Left renal cortex interstitium (tissue), 4 donors: ENCODE data around the gene UXS1. TPM values are rescaled to one million over a fixed set of nuclear protein-coding genes. Genes with fewer than 3 reads are reported as not detected.
A peak's percentile ranks its signal among the peaks of the same experiment; 100 is the strongest.

Experiments used
- DNase-seq, 4 donors: peaks; one replicate each; pipeline ENCODE4 v3.0.0-alpha.2; 2013; ENCODE audit warnings: low read depth in 4 of 4, low spot score in 2 of 4, missing footprints in 1 of 4
- polyA plus RNA-seq, 4 donors: library from polyadenylated mRNA; unstranded; fragments of 120-200 nt; gene quantifications; one replicate each; pipeline ENCODE4 v1.2.1, GENCODE V29; 2013; ENCODE audit not compliant: insufficient read length in 4 of 4

UXS1 gene
- polyA plus RNA-seq, 4 donors = 76.2 to 87.9 (median 82.9) TPM

- no peak for DNase-seq
These were observed 79.9 kb downstream of the UXS1 start for GRCh38 chr2:106114166-106114565.

- peak in 2 of 4 donors; percentile 32 to 36 for DNase-seq
These were observed 80.6 kb downstream of the UXS1 start for GRCh38 chr2:106113361-106113966.

GRCh38 chr2:106111882-106112571, 82.1 kb downstream of the UXS1 start:
- no peak for DNase-seq

- DNase-seq = no peak
These were observed 84.3 kb downstream of the UXS1 start for GRCh38 chr2:106109675-106110424.

GRCh38 chr2:106108791-106109190, 85.3 kb downstream of the UXS1 start:
- no peak for DNase-seq

GRCh38 chr2:106108351-106108750, 85.8 kb downstream of the UXS1 start:
- no peak for DNase-seq

GRCh38 chr2:106107509-106108131, 86.5 kb downstream of the UXS1 start:
- DNase-seq = no peak

GRCh38 chr2:106106622-106107508, 87.2 kb downstream of the UXS1 start:
- no peak for DNase-seq

- DNase-seq = no peak
These were observed 88.8 kb downstream of the UXS1 start for GRCh38 chr2:106105151-106105922.

- DNase-seq = peak in 1 of 4 donors; percentile 56
These were observed 89.6 kb downstream of the UXS1 start for GRCh38 chr2:106104332-106105062.

- no peak for DNase-seq
These were observed 94.4 kb downstream of the UXS1 start for GRCh38 chr2:106099691-106100090.

- no peak for DNase-seq
These were observed 95.4 kb downstream of the UXS1 start for GRCh38 chr2:106098664-106099063.

GRCh38 chr2:106098081-106098480, 96.0 kb downstream of the UXS1 start:
- no peak for DNase-seq

- no peak for DNase-seq
These were observed 96.8 kb downstream of the UXS1 start for GRCh38 chr2:106097038-106098000.

- DNase-seq = no peak
These were observed 97.6 kb downstream of the UXS1 start for GRCh38 chr2:106096299-106097037.

GRCh38 chr2:106095478-106096298, 98.4 kb downstream of the UXS1 start:
- DNase-seq = no peak
